ENCODE results near the gene MOGAT2. TPM values are rescaled to one million over a fixed set of nuclear protein-coding genes. Genes with fewer than 3 reads are reported as not detected.

MOGAT2 gene
- total and polyA plus RNA-seq, 2 of the 13 experiments (the other 11 are each of a cell fraction or from before 2014, with no cell fraction given) = 27.2 to 27.8 TPM

DNA sequence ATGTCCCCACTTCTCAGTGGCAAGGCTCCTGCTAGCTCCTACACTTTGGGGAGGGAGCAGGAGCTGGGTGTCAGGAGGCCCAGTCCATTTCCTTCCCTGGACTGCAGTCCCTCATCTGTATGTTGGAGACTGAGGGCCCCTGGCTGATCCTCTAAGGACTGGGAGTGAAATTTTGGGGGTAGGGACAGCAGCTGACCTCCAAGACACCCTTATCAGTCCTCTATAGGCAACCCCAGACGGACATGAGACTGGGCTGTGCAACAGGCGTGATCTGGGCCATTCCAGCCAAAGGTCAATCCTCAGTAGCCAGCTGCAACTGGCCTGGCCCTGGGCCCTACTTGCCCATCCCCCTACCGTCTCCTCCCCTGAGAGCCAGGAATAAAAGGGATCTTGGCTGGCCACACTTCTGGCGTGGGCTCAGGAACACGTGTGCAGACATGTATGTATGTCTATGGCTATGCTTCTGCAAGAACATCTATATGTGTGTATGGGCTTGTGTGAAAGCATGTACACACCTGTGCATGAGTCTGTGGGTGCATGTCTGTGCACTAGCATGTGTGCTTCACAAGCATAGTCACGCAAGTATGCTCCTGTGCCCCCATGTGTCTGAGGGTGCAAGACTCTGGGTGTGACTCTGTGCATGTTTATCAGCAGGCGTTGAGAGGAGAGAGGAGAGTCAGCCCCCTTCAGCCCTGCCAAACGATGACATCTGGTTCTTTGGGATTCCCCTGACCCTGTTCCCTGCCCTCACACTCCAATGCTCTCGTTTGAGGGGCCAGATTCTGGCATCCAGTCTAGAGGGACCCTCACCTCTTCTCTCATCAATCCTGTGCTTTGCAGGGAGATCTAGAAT lies 26.3 kb downstream of the MOGAT2 start (continued):
- TF ChIP-seq NFKB2 (CRISPR knock-in tag; IDR thresholded peaks at IDR 0.05; ENCODE audit: borderline replicate concordance) = no peak
- TF ChIP-seq ZNF484 (CRISPR knock-in tag; IDR thresholded peaks at IDR 0.05; ENCODE audit: borderline replicate concordance, low read depth) = no peak
- TF ChIP-seq NR0B2 (CRISPR knock-in tag; IDR thresholded peaks at IDR 0.05) = no peak
- TF ChIP-seq ZNF563 (CRISPR knock-in tag; IDR thresholded peaks at IDR 0.05) = 0 out of 2 replicates have a peak, but pooled peaks have one; percentile 49
- no peak for TF ChIP-seq ZNF280B (CRISPR knock-in tag; IDR thresholded peaks at IDR 0.05; ENCODE audit: borderline replicate concordance)
- no peak for TF ChIP-seq ARHGAP35 (CRISPR knock-in tag; IDR thresholded peaks at IDR 0.05; ENCODE audit: borderline replicate concordance)
- no peak for TF ChIP-seq ZBTB1 (CRISPR knock-in tag; IDR thresholded peaks at IDR 0.05; ENCODE audit: borderline replicate concordance)
- TF ChIP-seq, protein P1, sequence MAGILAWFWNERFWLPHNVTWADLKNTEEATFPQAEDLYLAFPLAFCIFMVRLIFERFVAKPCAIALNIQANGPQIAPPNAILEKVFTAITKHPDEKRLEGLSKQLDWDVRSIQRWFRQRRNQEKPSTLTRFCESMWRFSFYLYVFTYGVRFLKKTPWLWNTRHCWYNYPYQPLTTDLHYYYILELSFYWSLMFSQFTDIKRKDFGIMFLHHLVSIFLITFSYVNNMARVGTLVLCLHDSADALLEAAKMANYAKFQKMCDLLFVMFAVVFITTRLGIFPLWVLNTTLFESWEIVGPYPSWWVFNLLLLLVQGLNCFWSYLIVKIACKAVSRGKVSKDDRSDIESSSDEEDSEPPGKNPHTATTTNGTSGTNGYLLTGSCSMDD (CRISPR knock-in tag; IDR thresholded peaks at IDR 0.05) = no peak
- no peak for TF ChIP-seq RORA (CRISPR knock-in tag; IDR thresholded peaks at IDR 0.05)
- 0 out of 2 replicates have a peak, but pooled peaks have one; percentile 26 for TF ChIP-seq MEF2D (CRISPR knock-in tag; IDR thresholded peaks at IDR 0.05)
- TF ChIP-seq AGO2 (optimal IDR thresholded peaks at IDR 0.05; ENCODE audit: low read depth, low read length) = no peak
- no peak for TF ChIP-seq BCLAF1 (IDR thresholded peaks at IDR 0.05)
- TF ChIP-seq KLF16 (CRISPR knock-in tag; IDR thresholded peaks at IDR 0.05) = no peak
- TF ChIP-seq ZNF619 (CRISPR knock-in tag; IDR thresholded peaks at IDR 0.05) = no peak
- no peak for TF ChIP-seq ZNF10 (CRISPR knock-in tag; IDR thresholded peaks at IDR 0.05; ENCODE audit: borderline replicate concordance, low read depth)
- TF ChIP-seq MAF1 (CRISPR knock-in tag; IDR thresholded peaks at IDR 0.05; ENCODE audit: borderline replicate concordance) = no peak
- no peak for TF ChIP-seq PRMT3 (CRISPR knock-in tag; IDR thresholded peaks at IDR 0.05; ENCODE audit: borderline replicate concordance, low read depth)
- no peak for TF ChIP-seq FOXJ3 (CRISPR knock-in tag; IDR thresholded peaks at IDR 0.05; ENCODE audit: borderline replicate concordance)
- no peak for TF ChIP-seq ZNF589 (CRISPR knock-in tag; conservative IDR thresholded peaks at IDR 0.05)
- TF ChIP-seq E2F1 (CRISPR knock-in tag; IDR thresholded peaks at IDR 0.05) = no peak
- TF ChIP-seq ZBTB7B (CRISPR knock-in tag; IDR thresholded peaks at IDR 0.05) = no peak
- TF ChIP-seq BRCA1 (CRISPR knock-in tag; IDR thresholded peaks at IDR 0.05) = no peak
